Measurements from ENCODE around the gene KCTD21. TPM values are rescaled to one million over a fixed set of nuclear protein-coding genes. Genes with fewer than 3 reads are reported as not detected.

KCTD21 gene
- total RNA-seq, 2 donors from 2014 or later = 10.2 to 10.5 TPM

DNA sequence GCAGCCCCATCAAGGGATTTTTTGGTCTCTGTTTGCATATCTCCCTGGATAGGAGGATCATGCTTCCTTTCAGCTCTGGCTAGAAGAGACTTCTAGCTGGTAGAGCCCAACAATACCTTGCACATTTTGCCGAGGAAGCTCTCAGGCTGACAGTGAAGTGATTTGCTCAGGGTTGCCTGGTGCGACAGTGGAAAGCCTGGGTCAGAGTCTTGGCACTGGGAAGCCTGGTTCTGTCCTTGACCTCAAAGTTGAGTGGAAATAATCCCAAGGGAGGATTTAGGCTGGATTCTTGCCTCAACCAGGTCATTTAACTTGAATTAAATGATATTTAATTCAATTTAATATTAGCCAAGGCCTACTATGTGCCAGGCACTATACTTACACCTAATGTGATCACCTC lies 24.6 kb downstream of the KCTD21 start:
- intact Hi-C loops (cut with DNase I) = no loop called here

DNA sequence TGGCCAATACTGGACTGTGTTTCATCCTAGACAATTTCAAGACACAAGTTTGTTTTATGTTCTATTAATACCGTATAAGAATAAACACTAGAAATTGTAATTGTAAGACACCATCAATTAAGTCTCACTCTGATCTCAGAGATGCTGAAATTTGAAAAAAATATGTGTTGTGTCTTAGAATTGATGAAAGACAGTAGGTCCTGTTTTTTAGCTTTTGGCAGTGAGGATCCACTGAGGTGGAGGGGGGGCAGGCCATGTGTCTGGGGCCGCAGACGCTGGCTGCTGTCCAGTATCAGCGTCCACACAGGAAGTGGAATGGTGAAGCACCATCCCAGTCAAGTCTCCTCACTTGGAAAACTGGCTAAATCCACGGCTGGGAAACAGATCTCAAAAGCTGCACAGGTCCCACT lies 26.5 kb downstream of the KCTD21 start:
- DNase-seq (ENCODE audit: low spot score) = no peak
- intact Hi-C loops (cut with DNase I) = no loop called here

More for the DNA sequence above, 24.6 kb downstream of the KCTD21 start:
- no peak for DNase-seq (ENCODE audit: low spot score)

DNA sequence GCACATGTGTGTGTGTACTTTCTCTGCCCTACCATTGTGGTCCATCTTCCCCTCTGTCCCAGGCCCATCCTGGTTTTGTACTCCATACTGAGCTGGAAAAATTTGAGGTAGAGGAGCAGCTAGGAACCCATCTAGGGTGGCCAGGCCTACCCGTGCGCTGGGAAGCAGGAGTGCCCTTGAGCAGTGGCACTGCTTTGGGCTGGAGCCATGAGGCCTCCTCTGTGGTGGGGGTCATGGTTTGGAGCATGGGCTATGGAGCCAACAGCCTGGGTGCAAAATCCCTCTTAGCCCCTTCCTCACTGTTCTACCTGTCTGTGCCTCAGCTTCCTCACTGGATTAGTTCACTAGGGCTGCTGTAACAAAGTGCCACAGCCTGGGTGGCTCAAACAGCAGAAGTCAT lies 27.1 kb downstream of the KCTD21 start:
- intact Hi-C loops (cut with DNase I) = no loop called here
- DNase-seq (ENCODE audit: low spot score) = no peak

DNA sequence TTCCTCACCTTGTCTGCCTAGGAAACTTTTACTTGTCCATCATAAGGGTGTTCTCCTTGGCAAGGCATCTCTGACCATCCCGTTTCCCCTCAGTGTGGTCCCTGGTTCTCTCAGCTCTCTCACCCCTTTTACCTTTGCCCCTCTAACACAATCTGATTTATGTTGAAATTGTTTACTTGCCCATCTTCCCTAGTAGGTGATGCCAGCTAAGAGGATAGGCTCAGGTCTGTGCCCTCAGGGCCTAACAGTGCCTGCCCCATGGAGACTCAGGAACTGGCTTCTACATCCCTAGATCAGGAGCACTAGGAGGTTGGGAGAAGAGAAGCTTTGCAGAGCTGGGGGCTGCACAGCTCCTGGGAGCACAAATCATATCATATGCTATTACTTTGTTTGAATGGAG lies 27.9 kb downstream of the KCTD21 start:
- no peak for DNase-seq (ENCODE audit: low spot score)
- intact Hi-C loops (cut with DNase I) = no loop called here

DNA sequence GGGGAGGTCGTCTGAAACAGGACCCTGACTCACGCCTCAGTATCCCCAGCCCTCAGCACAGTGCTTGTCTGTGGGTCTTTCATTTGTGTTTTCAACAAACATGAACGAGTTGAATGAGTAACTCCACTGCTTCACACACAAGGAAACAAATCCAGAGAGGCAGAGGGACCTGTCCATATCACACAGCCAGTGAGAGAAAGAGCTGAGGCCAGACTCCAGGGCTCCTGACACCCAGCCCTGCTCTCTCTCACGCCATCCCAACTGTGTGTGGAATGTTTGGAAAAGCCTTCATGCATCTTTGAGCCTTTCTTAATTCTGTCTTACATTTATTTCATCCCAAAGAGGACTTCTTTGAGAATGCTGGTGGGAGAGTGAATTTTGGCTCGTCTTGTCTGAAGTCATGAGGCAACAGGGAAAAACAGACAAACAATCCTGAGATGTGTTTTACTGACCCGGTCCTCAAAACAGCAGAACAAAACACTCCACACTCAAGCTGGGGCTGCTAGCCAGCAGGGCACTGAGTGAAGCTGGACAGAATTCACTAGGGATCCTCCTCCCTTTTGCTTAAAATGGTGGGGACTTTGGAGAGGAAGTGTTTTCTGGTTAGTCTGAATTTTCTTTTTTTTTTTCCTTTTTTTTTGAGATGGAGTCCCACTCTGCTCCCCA lies 29.3 kb downstream of the KCTD21 start:
- intact Hi-C loops (cut with DNase I) = loop anchor here in 1 of 2 donors (10.0 kb wide), 1 partner anchor 156 kb away; no protein-coding TSS in a partner anchor
- DNase-seq (ENCODE audit: low spot score) = peak; percentile 40

DNA sequence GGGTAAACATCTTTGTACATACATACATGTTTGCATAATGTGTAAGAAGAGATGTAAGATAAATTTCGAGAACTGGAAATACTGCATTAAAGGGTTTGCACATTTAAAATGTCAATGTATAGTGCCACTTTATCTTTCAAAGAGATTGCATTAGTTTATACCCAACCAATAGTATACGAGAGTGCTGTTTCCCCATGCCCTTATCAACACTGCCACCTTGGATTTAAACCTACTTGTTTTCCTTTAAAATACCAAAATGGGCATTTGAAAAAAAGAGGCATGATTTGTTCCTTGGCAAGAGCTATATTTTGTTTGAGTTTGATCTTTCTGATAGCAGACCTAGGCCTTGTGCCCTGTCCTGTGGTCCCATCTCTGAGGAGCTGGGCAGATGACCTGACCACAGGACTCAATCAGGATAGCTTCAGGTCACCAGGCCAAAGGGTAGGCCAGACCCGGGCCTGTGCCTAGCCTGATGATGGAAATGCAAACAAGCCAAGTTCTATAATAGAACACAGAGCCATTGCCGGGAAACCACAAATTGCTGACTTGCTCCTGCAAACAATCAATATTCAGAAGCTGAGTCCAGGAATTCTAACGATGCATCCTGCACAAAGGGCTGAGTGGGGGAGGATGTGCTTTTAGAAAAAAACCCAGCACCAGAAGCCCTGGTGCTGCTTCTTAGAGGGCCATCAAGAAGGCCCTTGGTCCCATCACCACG lies 32.1 kb downstream of the KCTD21 start:
- intact Hi-C loops (cut with DNase I) = loop anchor here in 1 of 2 donors (10.0 kb wide), 1 partner anchor 159 kb away; no protein-coding TSS in a partner anchor
- no peak for DNase-seq (ENCODE audit: low spot score)

DNA sequence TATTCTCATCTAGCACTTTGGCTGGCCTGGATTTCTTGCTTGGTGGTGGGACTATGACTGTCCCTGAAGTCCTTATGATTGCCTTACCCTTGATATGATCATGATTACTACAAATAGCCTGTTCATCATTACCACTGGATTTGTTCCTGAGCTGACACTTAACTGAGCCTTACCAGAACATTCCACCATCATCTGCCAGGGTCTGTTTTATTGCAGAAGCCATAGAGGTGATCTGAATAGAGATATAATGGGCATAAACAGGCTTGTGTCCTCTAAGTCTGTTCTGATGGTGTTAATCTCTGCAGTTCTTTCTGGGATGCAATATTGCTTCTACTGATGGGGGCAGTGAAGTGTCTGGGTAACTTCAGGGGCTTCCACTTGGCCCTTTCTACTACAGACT lies 36.6 kb downstream of the KCTD21 start:
- intact Hi-C loops (cut with DNase I) = loop anchor here in 1 of 2 donors (10.0 kb wide), 1 partner anchor 163 kb away; no protein-coding TSS in a partner anchor
- DNase-seq (ENCODE audit: low spot score) = no peak

DNA sequence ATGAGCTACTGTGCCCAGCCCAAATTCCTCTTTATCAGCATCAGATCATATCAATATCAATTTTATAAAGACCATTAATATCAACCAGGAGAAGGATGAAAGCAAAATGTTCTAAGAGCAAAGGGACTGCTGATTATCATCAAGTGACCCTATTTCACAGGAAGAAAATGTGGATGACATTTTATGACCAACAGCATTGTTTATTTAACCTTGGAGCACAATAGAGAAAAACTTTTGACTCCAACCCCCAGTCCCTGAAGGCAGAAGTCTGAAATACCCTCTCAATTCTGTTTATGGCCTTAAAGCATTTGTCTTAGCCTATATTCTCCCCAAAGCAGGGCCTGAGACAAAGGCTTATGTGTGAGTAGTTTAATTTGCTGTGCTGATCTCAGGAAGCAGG lies 37.7 kb downstream of the KCTD21 start:
- intact Hi-C loops (cut with DNase I) = loop anchor here in 1 of 2 donors (10.0 kb wide), 1 partner anchor 164 kb away; no protein-coding TSS in a partner anchor
- no peak for DNase-seq (ENCODE audit: low spot score)

DNA sequence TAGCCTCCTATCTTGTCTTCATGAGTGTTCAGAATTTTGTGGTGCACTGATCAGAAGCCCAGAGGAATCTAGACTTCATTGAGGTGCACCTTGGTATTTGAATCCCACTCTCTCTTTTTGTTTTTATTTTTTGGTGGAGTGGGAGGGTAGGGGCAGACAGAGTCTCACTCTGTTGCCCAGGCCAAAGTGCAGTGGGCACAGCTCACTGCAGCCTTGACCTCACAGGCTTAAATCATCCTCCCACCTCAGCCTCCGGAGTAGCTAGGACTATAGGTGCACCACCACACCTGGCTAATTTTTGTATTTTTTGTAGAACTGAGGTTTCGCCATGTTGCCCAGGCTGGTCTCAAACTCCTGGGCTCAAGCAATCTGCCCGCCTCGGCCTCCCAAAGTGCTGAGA lies 38.1 kb downstream of the KCTD21 start:
- intact Hi-C loops (cut with DNase I) = loop anchor here in 1 of 2 donors (10.0 kb wide), 1 partner anchor 164 kb away; no protein-coding TSS in a partner anchor
- DNase-seq (ENCODE audit: low spot score) = no peak

DNA sequence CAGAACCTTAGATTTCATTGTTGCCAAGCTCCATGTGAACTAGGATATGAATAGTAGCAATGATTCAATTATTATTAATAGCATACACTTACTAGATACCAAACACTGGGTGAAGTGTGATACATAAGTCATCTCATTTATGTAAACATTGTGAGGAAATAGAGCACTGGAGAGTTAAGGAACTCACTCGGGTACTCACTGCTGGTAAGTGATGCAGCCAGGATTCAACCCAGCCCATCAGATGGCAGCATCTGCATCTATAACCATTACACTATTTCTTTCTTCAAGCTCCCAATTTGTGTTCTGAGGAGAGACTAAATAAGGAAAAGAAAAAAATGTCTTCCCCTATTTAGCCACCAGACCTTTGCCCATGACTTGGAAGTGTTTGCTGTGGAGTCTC lies 38.8 kb downstream of the KCTD21 start:
- no peak for DNase-seq (ENCODE audit: low spot score)
- intact Hi-C loops (cut with DNase I) = loop anchor here in 1 of 2 donors (10.0 kb wide), 1 partner anchor 165 kb away; no protein-coding TSS in a partner anchor

DNA sequence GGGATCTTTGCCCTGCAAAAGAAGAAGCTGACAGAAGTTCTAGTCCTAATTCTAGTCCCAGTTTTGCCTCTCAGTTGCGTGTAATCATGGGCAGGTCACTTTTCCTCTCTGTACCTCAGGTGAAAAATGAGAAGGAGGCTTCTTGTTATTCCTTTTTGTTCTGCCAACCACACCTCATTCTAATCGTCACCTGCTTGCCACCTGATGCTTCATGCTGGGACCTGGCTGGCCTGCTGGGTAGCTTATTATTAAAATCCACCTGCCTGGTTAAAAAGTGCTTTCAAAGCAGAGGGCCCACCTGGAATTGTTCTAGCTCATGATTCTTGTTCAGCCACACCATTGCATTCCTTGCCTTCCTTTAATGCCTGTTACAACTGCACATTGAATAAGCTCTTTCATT lies 40.6 kb downstream of the KCTD21 start:
- intact Hi-C loops (cut with DNase I) = no loop called here
- no peak for DNase-seq (ENCODE audit: low spot score)

DNA sequence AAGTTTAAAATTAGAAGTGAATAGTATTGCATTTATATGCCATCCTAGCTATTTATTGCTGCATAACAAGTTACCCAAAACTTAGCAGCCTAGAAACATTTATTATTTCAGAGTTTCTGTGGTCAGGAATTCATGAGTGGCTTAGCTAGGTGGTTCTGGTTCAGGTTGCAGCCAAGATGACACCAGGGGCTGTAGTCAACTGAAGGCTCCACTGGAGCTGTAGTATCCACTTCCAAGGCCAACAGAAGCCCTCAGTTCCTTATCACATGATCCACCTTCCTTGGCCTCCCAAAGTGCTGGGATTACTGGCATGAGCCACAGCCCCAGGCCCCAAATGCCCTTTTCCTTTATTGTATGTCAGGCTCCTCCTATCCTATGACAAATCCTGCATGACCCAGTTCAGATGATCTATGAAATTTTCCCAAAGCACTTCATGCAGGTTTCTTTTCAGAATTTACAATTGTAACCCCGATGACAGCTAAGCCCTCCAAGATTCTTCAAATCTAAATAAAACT lies 42.9 kb downstream of the KCTD21 start:
- no peak for DNase-seq (ENCODE audit: low spot score)
- intact Hi-C loops (cut with DNase I) = no loop called here

DNA sequence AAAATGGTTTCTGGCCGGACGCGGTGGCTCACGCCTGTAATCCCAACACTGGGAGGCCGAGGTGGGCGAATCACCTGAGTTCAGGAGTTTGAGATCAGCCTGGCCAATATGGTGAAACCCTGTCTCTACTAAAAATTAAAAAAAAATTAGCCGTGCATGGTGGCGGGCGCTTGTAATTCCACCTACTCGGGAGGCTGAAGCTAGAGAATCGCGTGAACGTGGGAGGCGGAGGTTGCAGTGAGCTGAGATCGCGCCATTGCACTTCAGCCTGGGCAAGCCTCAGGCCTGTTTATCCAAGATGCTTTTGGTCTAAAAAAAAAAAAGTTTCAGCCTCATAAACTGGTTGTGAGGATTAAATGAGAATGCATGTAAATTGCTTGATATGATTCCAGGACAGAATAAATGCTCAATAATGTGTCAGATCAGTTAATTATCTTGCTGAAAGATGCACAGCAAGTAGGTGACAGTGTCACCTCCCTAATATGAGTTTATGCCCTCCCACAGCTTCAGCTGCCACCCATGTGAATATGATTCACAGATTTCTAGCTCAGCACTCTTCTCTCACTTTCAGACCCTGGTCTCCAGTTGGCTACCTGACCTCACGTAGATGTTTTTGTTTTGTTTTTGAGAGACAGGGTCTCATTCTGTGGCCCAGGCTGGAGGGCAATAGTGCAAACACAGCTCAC lies 47.9 kb downstream of the KCTD21 start:
- DNase-seq (ENCODE audit: low spot score) = no peak
- intact Hi-C loops (cut with DNase I) = no loop called here

DNA sequence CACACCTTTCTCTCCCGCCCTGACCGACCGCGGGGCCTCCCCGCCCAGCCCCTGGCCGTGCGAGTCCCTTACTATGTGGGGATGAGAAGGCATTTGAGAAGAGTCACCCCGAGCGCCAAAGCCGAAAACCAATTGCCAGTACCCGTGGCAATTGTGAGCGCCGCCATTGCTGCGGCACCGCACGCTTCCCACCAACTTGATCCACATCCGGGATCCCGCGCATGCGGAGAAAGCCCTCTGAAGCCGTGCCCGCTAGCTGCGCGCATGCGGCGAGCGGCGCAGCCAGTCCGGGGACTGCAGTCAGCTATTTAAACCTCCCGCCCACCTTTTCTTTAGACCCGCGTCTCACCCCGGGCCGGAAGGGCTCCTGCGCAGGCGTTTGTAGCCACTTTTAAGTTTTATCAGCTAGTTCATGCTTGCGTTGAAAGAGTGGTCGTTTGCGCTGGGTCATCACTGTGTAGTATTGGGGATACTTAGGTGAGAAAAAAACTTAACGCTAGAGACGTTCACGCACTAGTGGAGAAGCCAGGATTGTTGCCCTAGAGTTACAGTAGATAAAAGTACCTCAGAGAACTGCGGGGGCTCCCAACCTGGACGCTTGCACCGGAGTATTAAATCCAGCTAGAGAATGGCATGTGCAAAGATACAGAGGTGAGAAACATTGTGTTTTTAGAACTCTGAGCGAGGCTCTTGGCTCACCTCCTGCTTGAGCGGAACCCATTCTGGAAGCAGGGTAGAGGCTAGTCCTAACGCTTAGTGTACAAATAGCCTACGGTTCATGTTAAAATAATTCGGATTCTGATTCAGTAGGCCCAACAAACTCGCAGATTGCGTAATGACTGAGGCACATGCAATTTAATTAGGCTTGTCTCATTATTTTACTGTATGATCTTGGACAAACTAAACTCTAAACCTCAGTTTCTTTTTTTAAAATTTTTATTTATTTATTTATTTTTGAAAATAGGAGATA lies 48.7 kb downstream of the KCTD21 start, which contains the start of gene ALG8:
TSS of gene ALG8 (minus strand) at position 205 of the 970 bp plus-strand sequence. CDS start at position 167, 38 bp downstream.
- DNase-seq (ENCODE audit: low spot score) = peak; percentile 99
- intact Hi-C loops (cut with DNase I) = no loop called here

DNA sequence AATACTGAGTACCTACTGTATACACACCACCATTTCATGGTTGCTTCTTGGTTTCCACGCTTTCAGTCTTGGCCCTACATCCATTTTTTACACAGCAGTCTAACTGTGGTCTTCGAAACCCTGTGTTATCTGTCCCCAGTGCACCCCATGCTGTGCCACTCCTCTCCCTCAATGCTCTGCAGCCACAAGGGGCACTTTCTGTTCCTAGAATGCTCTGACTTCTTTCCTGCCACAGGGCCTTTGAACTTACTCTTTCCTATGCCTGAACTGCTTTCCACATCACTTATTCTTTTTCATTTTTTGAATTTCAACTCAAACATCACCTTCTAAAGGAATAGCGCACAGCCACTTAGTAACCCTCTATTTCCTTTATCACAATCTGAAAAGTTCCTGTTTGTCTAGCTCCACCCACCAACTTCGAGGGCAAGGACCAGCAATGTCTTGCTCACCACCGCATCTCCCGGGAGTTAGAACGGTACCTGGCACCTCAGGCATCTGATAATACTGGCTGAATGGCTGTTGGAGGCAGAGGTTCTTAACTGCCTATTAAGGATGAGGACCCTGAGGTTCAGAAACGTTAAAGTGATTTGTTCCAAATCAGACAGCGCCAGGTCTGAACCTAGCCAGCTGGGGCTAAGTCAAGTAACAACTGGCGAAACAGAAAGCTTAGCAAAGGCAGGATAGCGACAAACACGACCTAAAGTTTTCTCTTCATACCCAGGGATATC lies 49.6 kb downstream of the KCTD21 start:
- no peak for DNase-seq (ENCODE audit: low spot score)

DNA sequence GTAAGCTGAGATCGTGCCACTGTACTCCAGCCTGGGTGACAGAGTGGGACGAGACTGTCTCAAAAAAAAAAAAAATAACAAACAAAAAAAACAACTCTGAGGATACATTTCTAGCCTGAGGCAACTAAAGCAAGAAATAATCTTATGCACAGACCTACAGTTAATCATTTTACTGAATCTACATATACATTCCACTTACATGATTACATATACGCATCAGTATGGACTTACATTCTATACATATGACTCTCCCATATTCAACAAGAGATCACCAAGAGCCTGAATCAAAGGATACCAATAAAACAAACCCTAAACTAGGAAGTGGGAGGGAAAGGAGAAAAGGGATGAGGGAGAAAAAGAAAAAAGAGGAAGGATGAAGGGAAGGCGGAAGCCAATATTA lies 50.1 kb downstream of the KCTD21 start:
- DNase-seq (ENCODE audit: low spot score) = no peak
- intact Hi-C loops (cut with DNase I) = no loop called here

More for the DNA sequence above, 49.6 kb downstream of the KCTD21 start:
- intact Hi-C loops (cut with DNase I) = no loop called here

DNA sequence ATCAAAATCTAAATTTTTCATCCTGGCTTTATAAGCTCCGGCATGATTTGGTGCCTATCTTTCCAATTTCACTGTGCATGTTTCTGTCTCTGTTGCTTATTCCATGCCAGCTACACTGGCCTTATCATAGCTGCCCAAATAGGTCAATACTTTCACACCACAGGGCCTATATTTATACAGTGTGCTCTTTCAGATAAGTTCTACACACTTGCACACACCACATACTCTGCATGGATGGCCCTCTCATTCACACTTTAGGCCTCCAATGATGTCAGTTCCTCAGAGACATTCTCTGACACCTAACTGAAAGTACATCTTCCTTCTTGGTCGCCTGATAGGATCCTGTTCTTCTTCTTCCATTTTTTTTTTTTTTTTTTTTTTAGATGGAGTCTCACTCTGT lies 56.0 kb downstream of the KCTD21 start:
- intact Hi-C loops (cut with DNase I) = no loop called here
- DNase-seq (ENCODE audit: low spot score) = no peak

DNA sequence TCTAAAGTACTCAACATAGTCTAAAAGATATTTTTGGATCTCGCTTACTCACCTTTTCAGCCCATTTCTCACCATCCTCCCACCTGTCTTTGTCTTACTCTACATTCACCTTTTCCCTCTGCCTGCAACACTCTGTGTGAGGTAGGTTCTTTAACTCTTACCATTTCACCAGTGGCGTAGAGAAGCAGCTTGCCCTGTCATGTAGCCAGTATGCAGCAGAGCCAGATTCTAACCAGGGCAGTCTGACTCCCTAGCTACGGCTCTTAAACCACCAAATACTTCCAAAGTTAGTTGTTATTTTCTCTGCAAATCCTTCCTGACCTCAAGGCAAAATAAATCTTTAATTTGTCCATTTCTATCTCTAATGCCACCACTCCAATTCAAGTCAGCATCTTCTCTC lies 56.5 kb downstream of the KCTD21 start:
- no peak for DNase-seq (ENCODE audit: low spot score)
- intact Hi-C loops (cut with DNase I) = no loop called here

Measured in posterior vena cava (tissue), 2 donors.